ENCODE data around the gene ANXA3.
"Not testable (repeated sequence)": the region's sequence is repeated elsewhere in the genome, so short reads cannot be mapped to it uniquely, and the experiment has no call there.

The ANXA3 gene

DNA sequence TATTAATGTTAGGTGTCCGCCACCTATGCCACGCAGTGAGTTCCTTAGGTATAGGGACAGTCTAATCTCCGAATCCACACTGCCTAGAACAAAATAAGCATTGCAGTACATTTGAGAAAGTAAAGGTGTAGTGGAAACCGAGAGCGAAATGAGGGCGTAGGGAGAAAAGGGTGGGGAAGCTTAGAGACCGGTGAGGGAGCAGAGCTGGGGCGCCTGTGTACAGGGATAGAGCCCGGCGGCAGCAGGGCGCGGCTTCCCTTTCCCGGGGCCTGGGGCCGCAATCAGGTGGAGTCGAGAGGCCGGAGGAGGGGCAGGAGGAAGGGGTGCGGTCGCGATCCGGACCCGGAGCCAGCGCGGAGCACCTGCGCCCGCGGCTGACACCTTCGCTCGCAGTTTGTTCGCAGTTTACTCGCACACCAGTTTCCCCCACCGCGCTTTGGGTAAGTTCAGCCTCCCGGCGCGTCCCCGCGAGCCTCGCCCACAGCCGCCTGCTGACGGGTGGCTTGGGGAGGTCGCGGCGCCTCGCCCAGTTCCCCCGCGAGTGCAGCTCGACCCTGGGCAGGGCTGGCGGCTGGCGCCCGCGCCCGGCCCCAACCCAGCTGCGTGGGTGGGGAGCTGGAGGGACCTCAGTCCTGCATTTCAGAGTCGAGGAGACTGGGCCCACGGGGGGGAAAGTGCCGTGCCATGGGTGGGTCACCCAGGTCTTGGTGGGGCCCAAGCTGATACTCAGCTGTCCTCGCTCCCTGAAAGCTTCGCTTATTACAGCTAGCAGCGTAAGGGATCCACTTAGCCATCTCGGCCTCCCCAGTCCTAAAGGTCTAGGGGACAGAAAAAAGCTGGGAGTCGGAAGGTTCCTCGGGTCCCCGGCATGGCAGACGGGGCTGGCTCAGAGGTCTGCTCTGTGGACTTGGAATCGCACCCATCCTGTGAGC lies at the start of gene ANXA3:
ANXA3 (plus strand) TSS at position 351 of the 932 bp plus-strand sequence. CDS start 2,704 bp downstream, outside the sequence.
- no peak for DNase-seq

GRCh38 chr4:78506260-78506659 lies 45.3 kb upstream of the ANXA3 start:
- not testable (repeated sequence) for DNase-seq

DNA sequence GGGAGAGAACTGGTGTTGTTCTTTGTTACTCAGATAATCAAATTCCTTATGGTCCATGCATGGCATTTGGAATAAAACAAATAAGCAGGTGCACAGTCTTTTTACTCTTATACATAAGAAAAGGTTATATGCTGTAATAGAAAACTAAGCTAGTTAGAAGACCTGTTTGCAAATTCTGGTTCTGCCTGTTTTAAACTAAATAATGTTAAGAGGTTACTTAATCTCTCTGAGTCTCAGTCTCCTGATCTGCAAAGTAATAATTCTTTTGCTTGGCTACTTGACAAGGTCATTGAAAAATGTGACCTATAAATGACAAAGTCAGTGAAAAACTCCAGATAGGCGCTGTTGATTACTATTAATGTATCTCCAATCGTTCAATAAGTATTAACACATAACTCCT lies 42.5 kb upstream of the ANXA3 start:
- no peak for DNase-seq

GRCh38 chr4:78510108-78510507 lies 41.5 kb upstream of the ANXA3 start:
- DNase-seq: no peak

GRCh38 chr4:78510681-78511080 lies 40.9 kb upstream of the ANXA3 start:
- DNase-seq: no peak

DNA sequence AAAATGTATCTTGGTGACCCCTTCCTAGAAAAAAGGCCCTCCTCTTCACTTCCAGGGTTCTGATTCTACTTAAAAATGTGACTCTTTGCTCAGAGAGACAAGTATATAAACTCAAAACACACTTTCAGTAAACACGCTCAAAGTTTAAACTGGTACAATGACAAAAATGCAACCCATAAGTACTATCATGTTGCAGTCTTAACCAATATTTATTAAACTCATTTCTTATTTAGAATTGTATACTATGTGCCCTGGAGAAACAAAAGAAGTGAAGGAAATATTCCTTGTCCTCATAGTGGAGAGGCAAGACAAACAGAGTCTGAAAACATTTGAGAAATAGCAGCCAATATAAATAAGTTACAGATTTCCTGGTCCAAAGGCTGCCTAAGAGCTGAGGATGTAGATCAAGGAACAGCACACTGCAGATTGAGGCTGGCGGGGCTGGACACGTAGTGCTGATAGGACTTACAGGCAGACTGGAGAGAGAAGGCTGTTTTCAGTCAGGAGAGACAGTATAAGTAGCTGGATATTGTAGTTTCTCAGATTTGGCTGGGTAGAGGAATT lies 39.1 kb upstream of the ANXA3 start:
- DNase-seq: no peak

DNA sequence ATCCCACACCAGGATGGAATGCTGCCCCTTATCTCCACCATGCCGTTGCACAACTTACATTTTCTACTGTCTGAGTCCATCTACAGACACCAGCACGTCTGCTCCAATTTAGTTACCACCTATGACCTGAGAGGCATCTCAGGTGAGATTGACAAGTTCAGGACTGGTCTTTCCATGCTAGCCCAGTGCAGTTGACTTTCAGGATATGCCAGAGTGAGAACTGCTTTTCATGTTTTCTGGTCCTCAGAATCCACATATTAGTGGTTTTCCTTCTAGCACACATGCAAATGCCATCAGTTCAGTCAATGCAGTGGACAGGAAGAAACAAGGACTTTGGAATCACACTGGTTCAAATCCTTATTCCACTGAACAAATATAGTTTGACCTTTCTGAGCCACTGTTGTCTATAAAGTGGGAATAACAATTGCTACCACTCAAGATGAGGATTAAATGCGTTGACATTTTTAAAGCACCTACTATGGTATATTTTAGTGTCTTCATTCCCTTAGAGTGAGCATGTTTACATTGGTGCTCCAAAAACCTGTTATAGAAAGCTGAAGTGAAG lies 38.1 kb upstream of the ANXA3 start:
- no peak for DNase-seq

- no peak for DNase-seq
These were observed 34.4 kb upstream of the ANXA3 start for GRCh38 chr4:78517050-78517652.

DNA sequence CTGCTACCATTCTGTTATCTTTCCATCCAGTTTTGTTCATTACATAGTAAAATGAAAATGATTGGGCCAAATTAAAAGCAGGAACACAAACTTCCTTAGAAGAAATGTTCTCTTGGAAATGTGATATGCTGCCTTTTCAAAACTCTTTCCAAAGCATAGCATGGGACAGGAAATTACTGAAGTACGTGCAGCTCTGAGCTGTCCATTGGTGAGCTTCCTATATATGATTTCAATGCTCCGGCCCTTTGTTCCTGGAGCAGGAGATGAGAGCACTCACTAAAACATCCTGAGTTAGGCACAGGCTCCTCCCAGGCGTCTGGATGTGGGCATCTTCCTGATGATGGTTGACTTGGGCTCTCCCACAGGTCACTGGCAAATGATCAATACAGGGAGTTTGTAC lies 33.0 kb upstream of the ANXA3 start:
- DNase-seq: no peak

GRCh38 chr4:78519962-78520361 lies 31.6 kb upstream of the ANXA3 start:
- DNase-seq: no peak

DNA sequence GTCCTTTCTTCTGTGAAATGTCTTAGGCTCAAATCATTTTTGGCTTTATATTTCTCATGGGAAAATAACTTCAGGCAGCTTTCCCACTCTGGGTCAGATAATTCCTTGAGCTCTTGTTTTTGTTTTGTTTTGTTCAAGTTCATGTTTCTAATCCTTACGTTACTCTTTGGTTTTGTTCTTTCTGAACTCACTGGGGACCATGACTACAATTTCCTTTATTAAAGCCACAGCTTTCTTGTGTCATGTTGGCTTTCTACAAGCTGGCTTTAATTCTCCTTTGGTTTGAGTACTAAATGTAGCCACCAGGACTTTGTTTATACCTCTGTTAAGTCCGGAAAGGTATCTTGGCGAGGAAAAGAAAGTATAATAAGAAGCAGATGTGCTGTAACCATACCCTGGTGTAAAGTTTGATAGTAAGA lies 30.8 kb upstream of the ANXA3 start:
- no peak for DNase-seq

GRCh38 chr4:78524009-78524408 lies 27.6 kb upstream of the ANXA3 start:
- no peak for DNase-seq

GRCh38 chr4:78525559-78525958 lies 26.0 kb upstream of the ANXA3 start:
- no peak for DNase-seq

- no peak for DNase-seq
These were observed 24.5 kb upstream of the ANXA3 start for GRCh38 chr4:78527103-78527502.

GRCh38 chr4:78527555-78527954 lies 24.0 kb upstream of the ANXA3 start:
- DNase-seq: no peak

DNA sequence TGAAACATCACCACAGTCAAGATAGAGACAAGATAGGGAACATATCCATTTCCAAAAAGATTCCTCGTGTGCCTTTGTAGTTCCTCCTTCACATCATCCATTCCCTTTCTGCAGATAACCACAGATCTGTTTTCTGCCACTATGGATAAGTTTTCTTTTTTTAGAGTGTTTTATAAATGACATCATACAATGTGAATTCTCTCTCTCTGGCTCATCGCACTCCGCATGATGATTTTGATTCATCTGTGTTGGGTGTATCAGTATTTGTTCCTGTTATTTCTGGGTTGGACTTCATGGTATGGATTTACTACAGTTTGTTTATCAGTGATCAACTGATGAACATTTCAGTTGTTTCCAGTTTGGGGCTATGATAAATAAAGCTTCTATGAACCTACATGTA lies 23.2 kb upstream of the ANXA3 start:
- DNase-seq: no peak

GRCh38 chr4:78529569-78530209 lies 21.9 kb upstream of the ANXA3 start:
- DNase-seq: no peak

DNA sequence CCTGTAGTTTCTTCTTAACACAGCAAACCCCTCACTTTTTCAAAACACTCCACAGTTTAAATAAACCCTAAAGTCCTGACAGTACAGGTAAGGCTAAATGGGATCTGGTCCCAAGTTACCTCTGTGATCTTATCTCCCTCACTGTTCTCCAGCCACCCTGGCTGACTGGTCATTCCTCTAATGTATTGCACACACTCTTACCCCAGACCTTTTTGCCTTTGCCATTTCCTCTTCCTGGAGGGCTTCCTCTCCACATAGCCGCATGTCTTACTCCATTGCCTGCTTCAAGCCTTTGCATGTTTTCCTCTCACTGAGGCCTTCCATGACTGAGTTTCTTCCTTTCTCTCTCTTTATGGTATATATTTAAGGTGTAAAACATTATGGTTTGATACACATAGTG lies 19.5 kb upstream of the ANXA3 start:
- DNase-seq: no peak

GRCh38 chr4:78533854-78534253 lies 17.7 kb upstream of the ANXA3 start:
- no peak for DNase-seq

GRCh38 chr4:78534286-78534955 lies 17.1 kb upstream of the ANXA3 start:
- DNase-seq: no peak

- DNase-seq: no peak
These were observed 9.2 kb upstream of the ANXA3 start for GRCh38 chr4:78542373-78542772.

GRCh38 chr4:78543424-78544125 lies 8.0 kb upstream of the ANXA3 start:
- no peak for DNase-seq
